Glutamatergic neuron (in vitro differentiated cells): ENCODE measurements around the gene COX6A1. TPM values are rescaled to one million over a fixed set of nuclear protein-coding genes. Genes with fewer than 3 reads are reported as not detected.

ENCODE experiments used
- DNase-seq: peaks from one replicate; pipeline ENCODE4 v3.0.0; 2022
- H3K27ac Mint-ChIP-seq: one replicate; pipeline ENCODE4 v1.8.0; 2020; ENCODE audit warnings: mild to moderate bottlenecking, mixed read lengths, inconsistent platforms; ENCODE audit not compliant: unreplicated experiment
- H3K27me3 Mint-ChIP-seq: one replicate; pipeline ENCODE4 v1.8.0; 2020; ENCODE audit warnings: mild to moderate bottlenecking, moderate library complexity, mixed read lengths, inconsistent platforms; ENCODE audit not compliant: unreplicated experiment
- H3K36me3 Mint-ChIP-seq: one replicate; pipeline ENCODE4 v1.8.0; 2020; ENCODE audit warnings: mild to moderate bottlenecking, mixed read lengths, inconsistent platforms; ENCODE audit not compliant: unreplicated experiment
- H3K4me1 Mint-ChIP-seq: one replicate; pipeline ENCODE4 v1.8.0; 2020; ENCODE audit warnings: mild to moderate bottlenecking, low read depth, mixed read lengths, inconsistent platforms; ENCODE audit not compliant: unreplicated experiment
- H3K4me3 Mint-ChIP-seq: one replicate; pipeline ENCODE4 v1.8.0; 2020; ENCODE audit warnings: mild to moderate bottlenecking, mixed read lengths, inconsistent platforms; ENCODE audit not compliant: unreplicated experiment
- H3K9me3 Mint-ChIP-seq: one replicate; pipeline ENCODE4 v1.8.0; 2020; ENCODE audit warnings: mild to moderate bottlenecking, moderate library complexity, mixed read lengths, inconsistent platforms; ENCODE audit not compliant: unreplicated experiment
- total RNA-seq: library from RNA; stranded (reverse); fragmentation: NEBNext Ultra II Directional; extraction: Animal tissue kit (Norgen Biotek cat#: 25700); gene quantifications from one replicate; pipeline ENCODE4 v1.2.1, GENCODE V29; 2021; ENCODE audit not compliant: unreplicated experiment
- TF ChIP-seq, protein P1 (sequence below): fragments of 200-600 bp; sonication (generic); IDR thresholded peaks from one replicate; pipeline ENCODE4 v1.5.0; 2021; ENCODE audit not compliant: partially characterized antibody, unreplicated experiment

The COX6A1 gene
- total RNA-seq, 1 donor from 2014 or later = 405 TPM

DNA sequence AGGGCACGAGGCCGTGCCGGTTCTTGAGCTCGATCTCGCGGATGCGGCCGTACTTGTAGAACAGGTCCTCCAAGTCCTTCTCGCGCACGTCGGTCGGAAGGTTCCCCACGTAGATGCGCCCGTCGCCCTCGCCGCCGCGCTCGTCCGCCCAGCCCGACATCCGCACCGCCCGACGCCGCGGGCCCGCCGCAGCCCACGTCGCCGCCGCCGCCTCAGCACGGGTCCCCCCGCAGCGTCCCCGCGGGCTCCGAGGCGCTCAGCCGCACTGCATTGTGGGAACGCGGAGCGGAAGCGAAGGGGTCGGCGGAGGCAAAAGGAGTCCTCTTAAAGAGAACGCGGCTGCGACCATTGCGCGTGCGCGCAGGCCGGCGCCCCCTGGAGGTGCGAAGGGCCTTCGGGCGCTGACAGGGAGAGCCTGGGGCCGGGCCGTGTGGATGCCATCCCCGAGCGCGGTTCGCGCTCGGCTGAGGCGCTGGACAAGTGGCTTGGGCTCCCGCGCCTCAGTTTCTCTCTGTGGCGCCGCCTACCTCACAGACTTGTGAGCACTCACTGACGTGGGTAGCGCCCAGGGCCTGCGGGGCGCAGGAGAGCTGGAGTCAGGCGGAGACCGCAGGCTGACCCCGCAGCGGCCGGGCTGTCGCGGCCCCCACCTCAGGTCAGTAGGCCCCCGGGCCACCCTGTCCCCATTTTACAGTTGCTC is 31.7 kb downstream of the COX6A1 start, which contains the start of gene SRSF9:
Gene SRSF9, minus strand, starts transcription at position 299 of the 700 bp plus-strand sequence. Its CDS starts 139 bp downstream, at position 160.
- H3K9me3 Mint-ChIP-seq = no peaks in the 10 kb centered on the region
- TF ChIP-seq, protein P1, sequence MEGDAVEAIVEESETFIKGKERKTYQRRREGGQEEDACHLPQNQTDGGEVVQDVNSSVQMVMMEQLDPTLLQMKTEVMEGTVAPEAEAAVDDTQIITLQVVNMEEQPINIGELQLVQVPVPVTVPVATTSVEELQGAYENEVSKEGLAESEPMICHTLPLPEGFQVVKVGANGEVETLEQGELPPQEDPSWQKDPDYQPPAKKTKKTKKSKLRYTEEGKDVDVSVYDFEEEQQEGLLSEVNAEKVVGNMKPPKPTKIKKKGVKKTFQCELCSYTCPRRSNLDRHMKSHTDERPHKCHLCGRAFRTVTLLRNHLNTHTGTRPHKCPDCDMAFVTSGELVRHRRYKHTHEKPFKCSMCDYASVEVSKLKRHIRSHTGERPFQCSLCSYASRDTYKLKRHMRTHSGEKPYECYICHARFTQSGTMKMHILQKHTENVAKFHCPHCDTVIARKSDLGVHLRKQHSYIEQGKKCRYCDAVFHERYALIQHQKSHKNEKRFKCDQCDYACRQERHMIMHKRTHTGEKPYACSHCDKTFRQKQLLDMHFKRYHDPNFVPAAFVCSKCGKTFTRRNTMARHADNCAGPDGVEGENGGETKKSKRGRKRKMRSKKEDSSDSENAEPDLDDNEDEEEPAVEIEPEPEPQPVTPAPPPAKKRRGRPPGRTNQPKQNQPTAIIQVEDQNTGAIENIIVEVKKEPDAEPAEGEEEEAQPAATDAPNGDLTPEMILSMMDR = peak; percentile 87
- H3K27ac Mint-ChIP-seq = peak within 1 kb of the TSS; percentile 84
- no peaks in the 10 kb centered on the region for H3K36me3 Mint-ChIP-seq
- H3K27me3 Mint-ChIP-seq = peaks cover 5% of the 10 kb centered on the region
- H3K4me1 Mint-ChIP-seq = peaks cover 9% of the 10 kb centered on the region
- DNase-seq = peak; percentile 99
- H3K4me3 Mint-ChIP-seq = peak within 1 kb of the TSS; percentile 96

DNA sequence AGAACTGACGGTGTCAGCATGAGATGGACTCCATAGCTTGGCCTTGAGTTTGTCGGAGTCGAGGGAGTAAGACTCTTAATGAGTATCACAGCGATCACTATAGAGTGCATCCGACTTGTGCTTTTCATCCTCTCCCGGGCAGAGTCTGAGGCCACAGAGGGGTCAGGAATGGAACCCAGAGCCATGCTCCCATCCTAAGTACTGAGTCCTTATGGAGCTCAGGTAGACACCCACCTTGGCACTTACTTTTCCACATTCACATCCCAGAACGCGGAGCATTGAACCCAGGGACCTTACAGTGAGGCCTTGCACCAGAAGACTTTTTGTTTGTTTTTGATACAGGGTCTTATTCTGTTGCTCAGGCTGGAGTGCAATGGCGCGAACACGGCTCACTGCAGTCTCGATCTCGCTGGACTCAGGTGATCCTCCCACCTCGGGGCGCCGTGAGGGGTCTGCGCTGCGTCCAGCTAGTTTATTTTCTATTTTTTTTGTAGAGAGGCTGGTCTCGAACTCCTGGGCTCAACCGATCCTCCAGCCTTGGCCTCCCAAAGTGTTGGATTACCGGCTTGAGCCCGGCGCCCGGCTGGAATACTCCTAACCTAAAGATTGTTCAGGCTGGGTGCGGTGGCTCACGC is 32.4 kb downstream of the COX6A1 start:
- Mint-ChIP-seq H3K27ac (peak overlapping the region; percentile 36), H3K9me3 (no peaks in the 10 kb centered on the region), H3K27me3 (peaks cover 5% of the 10 kb centered on the region), H3K4me3 (peak overlapping the region; percentile 96), H3K4me1 (peaks cover 12% of the 10 kb centered on the region), H3K36me3 (no peaks in the 10 kb centered on the region)
- TF ChIP-seq, protein P1 = no peak
- DNase-seq = no peak

DNA sequence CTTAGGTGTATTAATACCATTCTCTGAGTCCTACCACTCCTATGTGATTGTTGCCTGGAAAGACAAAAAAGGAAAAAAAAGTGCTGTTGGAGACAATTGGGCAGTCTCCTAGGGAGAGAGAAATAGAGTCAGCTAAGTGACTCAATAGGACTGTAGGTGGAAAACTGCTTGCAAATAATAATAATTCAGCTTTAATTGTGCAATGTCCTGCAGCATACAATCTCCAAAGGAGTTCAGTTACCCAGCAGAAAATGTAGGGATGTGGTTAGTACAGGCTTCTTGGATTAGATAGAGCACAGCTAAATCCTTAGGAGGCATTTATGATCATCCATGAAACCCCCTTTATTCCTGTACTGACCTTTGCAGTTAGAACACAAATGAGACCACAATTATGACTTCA is 34.6 kb downstream of the COX6A1 start:
- no peak for DNase-seq
- Mint-ChIP-seq H3K4me3 (peak overlapping the region; percentile 56), H3K27ac (no peak overlapping the region), H3K27me3 (peaks cover 5% of the 10 kb centered on the region), H3K9me3 (peaks cover 2% of the 10 kb centered on the region), H3K4me1 (peaks cover 13% of the 10 kb centered on the region), H3K36me3 (no peaks in the 10 kb centered on the region)
- TF ChIP-seq, protein P1 = no peak

DNA sequence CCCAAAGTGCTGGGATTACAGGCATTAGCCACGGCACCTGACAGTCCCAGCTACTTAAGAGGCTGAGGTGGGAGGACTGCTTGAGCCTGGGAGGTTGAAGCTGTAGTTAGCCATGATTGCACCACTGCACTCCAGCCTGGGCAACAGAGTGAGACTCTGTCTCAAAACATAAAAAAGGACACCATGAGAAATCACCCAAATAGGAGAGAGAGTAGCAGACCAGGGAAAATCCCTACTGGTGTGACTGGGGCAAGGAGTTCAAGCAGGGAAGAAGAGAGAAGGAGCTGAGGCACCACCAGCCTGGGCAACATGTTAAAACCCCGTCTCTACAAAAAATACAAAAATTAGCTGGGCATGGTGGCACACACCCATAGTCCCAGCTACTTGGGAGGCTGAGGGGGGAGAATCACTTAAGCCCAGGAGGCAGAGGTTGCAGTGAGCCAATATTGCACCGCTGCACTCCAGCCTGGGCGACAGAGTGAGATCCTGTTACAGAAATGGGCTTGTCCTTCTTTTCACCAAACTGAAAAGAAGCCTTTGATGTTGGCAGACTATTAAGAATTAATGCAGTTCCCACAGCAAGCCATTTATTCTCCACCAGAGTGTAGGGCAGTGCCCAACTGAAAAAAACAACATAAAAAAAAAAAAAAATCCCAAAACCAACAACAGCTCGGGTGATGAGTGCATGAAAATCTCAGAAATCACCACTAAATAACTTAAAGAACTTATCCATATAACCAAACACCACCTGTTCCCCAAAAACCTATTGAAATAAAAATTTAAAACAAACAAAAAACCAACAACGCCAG is 36.1 kb downstream of the COX6A1 start:
- no peak for DNase-seq
- Mint-ChIP-seq H3K27ac (peak overlapping the region; percentile 7), H3K4me3 (no peak overlapping the region), H3K4me1 (peaks cover 11% of the 10 kb centered on the region), H3K36me3 (no peaks in the 10 kb centered on the region), H3K9me3 (peaks cover 2% of the 10 kb centered on the region), H3K27me3 (no peaks in the 10 kb centered on the region)
- TF ChIP-seq, protein P1 = no peak
